Activated CD4-positive, alpha-beta T cell treated with anti-CD3 and anti-CD28 coated beads, Interleukin-2, Interleukin-6, amounts not matched to agents 100 ng/mL and 50 ng/mL, durations not matched to agents 16 hours and 8 hours (primary cell): Measurements from ENCODE around the gene FNDC3B.
A peak's percentile ranks its signal among the peaks of the same experiment; 100 is the strongest.

ENCODE experiments used
- DNase-seq: peaks from one replicate; pipeline ENCODE4 v3.0.0-alpha.2; 2020

Gene FNDC3B

DNA sequence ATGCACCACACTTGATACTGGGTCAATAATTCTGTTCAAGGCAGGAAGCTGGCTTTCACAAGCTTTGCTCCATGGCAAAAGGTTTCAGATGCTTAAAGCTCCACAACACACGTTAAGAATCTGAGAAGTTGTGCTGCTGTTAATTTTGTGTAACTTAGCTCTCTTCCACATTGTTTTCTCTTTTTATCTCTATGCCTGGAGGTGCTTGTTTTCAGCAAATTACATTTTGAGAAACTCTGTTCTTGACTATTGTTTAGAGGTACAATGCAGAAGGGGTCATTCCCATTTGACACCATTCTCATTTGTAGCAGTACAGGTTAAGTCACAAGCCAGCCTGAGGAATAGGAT lies 156.0 kb downstream of the FNDC3B start:
- DNase-seq: no peak

DNA sequence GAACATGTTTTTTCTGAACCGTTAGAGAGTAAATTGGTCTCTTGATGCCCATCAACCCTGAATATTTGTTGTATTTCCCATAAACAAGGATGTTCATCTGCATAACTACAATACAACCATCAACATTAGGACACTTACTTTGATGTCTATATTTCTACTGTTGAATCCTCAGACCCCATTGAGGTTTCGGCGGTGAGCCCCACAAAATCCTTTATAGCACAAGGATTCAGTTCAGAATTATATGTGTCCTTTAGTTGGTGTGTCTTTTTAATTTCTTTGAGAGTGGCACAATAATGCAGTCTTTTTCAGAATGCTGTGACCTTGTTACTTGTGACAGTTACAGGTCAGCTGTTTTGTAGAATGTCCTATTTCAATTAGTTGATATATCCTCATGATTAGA lies 158.0 kb downstream of the FNDC3B start:
- DNase-seq: no peak

DNA sequence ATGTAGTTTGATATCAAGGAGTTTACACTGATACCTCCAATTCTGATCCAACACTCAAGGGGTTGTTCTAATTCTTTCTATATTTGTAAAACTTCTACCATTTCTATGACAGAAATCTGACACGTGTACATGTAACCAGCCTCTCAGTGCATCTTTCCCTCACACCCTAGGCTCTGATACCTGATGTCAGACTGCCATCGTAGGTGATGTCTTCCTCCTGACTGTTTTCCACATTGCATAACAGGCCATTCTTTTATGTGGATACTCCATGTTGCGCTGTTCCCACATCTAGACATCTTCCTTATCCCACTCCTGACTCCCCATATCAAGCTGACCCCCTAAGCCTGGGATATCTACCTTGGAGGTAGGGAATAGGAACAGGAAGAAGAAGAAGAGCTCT lies 159.1 kb downstream of the FNDC3B start:
- DNase-seq: no peak

DNA sequence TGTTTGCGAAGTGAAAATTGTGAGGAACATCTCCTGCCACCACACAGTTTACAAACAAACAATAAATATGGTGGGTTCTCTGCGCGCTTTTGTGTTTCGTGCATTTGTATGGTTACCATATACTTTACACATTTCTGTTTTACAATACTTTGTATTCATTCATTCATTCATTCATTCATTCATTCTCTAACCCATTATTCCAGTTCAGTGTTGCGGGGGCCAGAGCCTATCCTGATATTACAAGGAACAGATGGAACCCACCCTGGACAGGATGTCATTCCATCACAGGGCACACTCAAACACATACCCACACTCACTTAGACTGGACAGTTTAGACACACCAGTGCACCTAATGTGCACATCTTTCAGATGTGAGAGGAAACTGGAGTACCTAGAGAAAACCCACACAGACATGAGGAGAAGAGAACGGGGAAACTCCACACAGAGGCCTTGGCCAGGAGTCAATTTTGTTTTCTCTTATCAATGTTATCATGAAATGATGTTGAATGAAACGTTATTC lies 160.5 kb downstream of the FNDC3B start:
- no peak for DNase-seq

DNA sequence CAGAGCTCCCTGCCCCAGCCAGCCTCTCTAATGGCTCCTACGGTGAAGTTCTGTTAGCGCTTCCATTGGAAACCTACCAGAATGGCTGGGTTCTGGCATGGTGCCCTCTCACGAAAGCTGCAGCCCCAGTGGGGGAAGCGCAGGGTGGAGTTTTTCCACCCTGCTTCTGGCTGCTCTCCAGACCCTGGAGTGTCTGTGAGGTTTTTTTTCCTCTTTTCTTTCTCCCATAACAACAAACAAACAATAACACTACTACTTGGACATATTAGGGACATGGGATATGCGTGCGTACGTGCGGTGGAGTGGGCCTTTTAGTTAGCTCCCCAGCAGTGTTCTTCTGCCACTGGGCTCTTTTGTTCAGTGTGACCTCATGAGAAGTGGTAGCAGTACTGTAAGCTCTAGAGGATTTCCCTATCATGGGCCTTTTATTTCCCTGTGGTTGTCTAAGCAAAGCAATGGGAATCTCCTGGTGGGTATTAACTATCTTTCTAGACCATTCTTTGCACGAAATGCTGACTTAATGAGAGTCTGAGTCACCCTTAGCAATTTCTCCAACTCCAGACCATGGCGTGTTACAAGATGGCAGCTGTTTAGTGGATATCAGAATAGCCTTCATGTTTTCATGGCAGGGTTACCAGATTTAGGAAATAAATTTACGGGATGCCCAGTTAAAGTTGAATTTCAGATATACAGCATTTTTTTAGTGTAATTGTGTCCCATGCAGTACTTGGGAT lies 161.9 kb downstream of the FNDC3B start:
- DNase-seq: no peak

DNA sequence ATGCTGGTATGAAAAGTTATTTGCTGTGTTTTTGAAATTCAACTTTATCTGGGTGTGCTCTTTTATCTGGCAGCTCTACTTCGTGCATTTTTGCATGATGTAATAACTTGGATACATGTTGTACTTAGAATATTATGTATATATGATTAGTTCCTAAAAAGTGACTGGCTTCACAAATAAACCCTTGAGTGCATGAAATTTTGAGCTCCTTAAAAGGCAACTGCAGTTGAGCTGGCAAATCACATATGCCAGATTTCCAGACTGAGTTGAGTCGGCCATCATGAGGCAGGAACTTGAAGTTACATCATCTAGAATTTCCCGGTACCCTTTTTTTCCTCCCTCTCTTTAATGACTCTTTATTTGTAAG lies 162.5 kb downstream of the FNDC3B start:
- no peak for DNase-seq

DNA sequence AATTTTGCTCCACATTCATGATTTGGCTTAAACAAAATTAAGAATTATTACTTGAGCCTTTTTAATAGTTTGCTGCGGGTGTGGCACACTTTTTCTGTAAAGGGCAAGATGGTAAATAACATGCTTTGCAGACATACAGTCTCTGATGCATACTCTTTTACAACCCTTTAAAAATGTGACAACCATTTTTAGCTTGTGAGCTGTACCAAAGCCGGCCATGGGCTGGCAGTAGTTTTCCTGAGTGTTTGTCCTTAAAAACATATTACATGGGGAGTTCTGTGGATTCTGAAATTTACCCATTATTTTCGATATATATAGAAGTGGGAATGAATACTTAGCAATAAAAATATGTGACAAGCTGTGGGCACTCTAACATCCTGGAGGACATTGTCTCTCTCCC lies 163.4 kb downstream of the FNDC3B start:
- DNase-seq: no peak

DNA sequence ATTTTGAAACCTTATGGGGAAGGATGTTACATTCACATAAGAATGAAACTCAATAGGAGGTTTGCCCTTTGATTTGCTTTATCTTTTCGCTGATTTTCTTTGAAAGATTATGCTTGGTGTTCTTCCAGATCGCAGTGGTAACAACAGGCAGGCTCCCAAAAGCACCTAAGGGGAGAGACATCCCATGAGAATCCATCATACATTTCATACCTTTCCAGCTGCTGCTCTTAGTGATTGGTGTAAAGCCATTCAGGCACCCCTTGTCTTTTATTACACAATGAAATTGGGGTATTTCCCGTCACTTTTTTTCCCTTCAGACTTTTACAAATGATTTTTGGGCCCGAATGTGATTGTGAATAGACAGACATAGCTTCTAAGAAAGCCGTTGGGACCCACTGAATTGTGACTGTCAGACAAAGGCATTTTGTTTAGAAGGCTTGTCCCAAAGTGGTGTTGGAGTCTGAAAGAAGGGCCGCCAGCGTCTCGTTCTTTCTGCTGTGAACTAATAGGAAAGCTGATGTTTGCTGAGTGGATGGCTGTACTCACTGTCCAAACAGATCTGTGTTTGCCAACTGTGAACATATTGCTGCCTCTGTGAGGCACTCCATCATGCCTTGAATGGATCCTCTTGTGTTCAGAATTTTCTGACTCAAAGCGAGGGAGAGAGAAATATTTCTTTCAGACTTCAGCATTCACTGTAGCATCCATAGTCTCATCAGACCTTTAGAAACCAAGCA lies 164.3 kb downstream of the FNDC3B start:
- no peak for DNase-seq

DNA sequence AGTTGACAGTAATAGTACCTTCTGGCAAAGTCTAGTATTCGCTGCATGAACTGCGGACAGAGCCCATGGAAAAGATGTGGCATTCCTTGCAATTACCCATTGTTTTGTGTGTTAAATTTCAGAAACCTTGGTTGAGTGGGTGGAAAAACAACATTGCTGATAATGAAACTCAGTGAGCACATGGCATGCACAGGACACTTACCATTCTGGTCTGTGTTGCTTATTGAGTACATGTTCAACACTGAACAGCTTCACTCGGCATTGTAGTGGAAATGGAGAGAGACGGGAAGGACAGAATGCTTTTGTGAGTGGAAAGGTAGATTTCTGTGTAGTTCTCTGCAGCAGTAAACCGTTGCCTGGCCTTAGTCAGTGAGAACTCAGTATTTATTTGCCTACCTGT lies 165.3 kb downstream of the FNDC3B start:
- DNase-seq: no peak

DNA sequence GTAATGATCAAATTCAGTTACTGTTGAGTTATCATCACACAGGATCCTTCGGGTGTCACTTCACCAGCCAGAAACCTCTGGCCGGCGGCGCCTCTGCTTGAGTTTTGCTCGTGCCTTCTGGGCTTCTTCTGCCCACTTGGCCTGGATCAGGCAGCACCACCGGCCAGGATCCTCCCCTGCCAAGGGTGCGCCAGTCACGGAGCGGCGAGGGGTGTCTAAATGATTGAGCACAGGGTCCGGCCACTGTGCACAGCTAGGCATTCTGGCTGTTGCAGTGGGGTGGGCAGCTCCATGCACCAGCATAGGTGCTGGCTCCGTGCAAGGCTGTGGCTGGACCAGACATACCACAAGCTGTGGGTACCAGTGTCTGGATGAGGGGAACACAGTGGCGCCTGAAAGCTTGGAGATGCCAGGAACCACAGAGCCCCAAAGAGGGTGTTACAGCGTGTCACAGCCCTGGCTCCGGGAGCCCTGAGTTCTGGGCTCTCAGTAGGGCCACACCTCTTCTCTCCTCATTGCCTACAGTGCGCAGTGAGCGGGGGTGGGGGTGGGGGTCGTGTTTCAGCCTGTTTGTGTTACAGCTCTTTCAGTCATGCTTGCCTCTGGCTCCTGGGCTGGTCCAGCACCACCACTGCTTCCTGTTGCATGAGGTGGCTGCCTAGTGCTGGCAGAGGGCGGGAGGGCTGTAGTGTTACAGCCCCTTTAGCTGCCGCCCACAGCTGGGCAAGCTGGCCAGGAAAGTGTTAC lies 169.4 kb downstream of the FNDC3B start:
- DNase-seq: no peak

DNA sequence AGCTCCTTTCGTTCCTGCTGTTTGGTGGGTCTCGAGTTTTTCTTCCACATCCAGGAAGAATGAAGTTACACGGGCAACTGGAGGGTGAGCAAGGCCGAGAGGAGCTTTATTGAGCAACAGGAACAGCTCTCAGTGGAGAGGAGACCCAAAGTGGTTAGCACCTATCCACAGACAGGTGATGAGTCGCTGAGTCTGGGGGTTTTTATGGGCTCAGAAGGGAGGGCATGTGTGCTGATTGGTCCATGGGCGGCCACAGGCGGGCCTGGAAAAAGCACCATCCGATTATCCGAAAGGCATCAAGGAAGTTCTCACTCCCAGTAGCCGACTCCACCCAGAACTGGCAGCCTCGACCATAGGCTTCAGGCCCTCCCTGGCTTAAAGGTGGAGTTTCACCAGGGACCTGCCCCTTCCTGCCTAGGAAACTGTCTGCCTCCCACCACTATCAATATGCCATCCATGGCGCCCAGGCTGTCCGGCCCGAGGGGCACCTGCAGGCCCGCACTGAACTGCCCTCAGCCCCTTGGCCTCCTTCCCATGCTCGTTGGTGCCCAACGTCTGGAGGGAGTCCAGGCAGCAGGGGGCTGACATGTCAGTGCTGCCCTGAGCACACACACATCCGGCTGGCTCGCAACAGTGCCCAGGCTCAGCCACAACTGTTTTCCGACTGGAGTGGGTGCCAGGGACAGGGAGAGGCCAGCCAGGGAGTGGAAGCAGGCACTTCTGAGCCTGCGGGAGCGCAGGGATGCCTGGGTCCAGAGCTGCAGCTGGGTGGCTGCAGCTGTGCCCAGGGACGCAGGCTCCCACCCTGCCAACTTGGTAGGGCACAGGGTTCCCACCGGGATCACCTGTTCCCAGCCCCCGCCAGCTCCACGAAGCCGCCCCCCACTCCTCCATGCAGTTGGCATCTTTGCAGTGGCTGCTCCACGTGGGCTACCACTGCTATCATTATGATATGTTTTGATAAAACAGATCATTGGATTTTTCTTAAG lies 170.2 kb downstream of the FNDC3B start:
- DNase-seq: no peak

DNA sequence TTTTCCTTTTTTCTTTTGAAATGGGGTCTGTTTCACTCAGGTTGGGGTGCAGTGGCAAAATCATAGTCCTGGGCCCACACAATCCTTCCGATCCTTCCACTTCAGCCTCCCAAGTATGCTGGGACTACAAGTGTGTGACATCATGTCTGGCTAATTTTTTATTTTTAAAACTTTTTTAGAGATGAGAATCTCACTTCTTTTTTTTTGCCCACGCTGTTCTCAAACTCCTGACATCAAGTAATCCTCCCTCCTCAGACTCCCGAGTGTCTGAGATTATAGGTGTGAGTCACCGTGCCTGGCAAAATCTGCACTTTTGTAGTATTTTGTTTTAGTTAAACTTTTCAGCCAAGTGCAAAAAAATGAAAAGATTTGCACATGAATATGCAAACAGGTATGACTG lies 171.0 kb downstream of the FNDC3B start:
- DNase-seq: no peak

DNA sequence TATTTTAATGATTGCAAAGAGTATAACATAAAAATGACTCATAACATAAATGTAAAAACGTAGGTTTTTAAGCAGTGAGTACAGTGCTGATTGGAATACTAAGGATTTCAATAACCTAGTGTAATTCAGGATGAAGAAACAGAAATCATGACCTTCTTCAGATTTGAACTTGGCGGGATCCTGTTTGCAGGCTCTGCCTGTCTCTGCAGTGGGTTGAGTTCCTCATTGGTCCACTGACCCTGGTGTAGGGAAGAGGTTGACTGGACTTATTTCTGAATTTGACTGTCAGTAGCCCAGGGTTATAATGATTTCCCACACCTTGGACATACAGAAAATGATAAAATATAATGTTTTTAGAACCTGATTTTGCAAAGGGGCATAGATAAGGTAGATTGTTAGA lies 171.7 kb downstream of the FNDC3B start:
- DNase-seq: no peak

DNA sequence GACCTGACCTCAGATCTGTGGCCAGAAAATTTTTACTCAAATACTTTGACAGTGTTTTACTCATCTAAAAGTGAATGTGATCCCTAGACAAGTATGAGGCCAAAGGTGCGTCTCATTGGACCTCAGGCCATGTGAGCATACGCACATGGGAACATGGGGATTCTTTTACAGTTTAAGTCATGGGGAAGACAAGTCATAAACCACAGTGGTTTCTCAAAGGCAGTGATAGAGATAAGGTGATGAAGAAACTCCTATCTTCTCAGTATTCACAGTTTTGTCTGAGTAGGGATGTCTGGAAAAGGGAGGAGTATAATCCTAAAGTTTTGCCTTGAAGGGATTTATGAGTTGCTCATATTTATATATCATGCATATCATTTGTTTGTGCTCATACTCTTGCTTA lies 173.8 kb downstream of the FNDC3B start:
- peak; percentile 41 for DNase-seq

DNA sequence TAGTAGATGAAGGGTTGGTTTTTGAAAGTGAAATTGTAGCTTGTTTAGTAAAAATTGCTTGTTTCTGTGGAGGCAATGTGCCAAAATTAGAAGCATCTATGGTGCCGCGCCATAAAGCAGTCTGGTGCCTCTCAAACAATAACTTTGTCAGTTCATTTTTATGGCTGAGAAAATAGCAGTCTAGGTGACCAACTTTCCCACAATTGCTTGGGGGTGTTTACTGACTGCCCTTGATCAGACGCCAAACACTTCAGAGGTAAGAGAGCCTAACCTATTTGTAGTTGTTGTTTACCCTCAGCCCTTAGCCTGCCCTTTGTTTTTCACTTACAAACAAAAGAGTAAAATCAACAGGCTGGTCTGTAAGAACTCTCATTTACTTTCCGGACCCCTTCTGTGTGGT lies 174.5 kb downstream of the FNDC3B start:
- no peak for DNase-seq

DNA sequence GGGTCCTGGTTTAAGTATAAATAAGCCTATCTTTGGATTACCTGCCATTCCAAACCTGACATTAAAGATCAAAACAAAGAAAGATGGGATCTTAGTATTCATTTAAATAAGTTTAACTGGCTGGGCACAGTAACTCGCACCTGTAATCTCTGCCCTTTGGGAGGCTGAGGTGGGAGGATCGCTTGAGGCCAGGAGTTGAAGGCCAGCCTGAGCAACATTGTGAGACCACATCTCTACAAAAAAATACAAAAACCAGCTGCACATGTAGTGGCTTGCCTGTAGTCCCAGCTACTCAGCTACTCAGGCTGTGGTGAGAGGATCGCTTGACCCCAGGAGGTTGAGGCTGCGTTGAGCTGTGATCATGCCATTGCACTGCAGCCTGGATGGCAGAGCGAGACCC lies 176.9 kb downstream of the FNDC3B start:
- DNase-seq: no peak

DNA sequence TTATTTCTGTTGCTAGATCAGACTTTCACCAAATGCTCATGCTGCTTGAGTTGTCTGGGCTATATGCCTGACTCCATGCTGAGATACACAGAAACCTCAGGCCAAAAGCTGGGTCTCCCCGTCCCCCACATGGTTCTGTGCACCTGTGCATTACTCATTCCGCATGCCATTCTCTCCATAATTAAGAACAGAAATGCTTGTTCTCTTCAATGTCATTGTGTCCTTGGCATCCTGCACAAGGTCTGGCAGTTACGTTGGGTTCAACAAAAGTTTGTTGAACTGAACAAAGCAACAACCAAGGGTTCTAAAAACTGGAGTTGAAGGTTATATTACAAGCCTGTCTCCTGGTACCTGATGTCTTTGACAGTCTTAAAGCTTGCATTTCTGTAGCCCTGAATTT lies 177.5 kb downstream of the FNDC3B start:
- no peak for DNase-seq

DNA sequence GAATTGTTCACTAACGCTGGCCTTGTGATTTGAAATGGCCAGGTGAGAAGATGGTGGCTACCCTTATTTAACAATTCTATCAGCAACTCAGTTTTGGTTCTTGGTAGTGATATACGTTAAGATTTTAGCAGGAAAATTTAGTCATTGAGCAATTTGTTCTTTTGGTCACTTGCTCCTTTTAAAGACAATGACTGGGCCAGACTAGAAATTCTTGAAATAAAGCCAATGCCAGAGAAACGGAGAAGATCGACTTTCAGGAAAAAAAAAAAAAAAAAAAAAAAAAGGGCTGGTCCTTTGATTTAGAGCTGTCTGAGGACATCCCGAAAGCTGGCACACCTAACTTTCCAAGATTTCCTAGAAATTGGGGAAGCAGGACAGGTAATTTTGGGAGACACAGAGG lies 178.5 kb downstream of the FNDC3B start:
- no peak for DNase-seq

DNA sequence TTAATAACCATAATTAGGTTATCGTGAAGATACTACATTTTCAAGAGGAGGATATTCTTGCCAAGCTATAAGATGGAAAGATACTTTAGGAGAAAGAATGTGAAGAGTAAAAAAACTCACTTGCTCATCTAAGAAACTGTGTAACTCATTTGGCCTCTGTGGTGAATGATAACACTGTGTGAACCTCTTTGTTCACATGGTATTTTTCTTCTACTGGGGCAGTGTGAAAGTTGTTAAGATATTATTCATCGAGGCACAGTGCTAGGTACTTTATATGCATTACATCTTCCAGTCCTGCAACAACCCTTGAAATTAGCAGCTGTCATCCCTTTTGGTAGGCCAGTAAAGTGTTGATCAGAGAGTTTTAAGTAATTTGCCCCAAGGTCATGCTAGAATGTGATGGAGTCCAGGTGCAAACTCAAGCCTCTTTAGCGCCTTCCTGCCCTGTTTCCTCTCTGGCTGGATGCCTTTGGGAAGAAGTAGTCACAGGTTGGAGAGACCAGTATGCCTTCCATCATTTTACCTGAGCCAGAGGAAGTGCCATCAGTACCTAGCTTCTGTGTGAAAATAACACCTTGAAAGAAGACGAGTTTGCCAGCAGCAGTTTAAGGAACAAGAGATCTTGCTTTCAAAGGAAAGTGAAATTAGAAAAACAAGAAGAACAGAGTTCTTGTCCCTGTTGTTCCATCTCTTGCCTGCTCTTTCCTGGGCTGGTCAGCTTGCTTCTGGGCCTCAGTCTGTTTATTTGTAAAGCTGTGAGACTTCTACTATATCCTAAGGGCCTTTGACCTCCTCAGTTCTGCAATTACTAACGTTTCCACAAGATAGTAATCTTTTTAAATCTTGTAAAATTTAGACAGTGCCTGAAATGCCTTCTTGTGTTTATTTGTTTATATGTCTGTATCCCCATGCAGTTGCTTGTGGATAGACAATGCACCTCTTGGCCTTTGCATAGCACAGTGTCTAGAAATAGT lies 179.3 kb downstream of the FNDC3B start:
- no peak for DNase-seq

DNA sequence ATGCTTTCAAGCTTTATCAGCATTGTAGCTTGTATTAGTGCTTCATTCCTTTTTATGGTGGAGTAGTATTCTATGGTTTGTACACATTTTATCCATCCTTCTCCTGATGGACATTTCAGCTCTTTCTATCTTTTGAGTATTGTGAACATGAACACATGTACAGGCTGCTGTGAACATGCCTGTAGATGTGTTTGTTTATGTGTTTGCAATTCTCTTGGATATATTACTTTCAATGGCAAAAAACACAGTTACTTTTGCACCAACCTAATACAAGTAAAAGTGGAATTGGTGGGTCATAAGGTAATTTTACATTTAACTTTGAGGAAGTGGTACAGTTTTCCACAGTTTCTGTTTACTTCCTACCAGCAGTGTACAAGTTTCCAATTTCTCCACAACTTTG lies 180.4 kb downstream of the FNDC3B start:
- no peak for DNase-seq

DNA sequence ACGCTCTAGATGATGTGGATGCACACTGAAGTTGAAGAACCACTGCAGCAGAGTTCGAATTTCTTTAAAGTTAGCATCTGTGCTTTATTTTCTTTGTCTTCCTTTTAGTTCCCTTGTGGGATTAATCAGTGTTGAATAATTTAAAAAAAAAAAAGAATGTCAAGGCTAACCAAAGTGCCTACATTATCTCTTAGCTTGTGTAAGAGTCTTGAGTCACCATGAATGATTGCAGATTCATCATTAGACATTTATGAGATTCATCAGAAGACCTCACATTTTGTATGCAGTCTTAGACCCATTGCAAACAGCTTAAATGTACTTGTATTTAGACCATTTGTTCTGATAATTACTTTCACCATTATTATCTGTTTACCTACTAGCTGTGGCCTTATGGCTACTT lies 182.2 kb downstream of the FNDC3B start:
- DNase-seq: no peak
